T-helper 1 cell treated with Interleukin-12 subunit alpha and Interleukin-12 subunit beta and Interleukin-4 antibody, amounts not matched to agents 30 μg/mL and 1 μg/mL, for 36 hours (primary cell): ENCODE data around the gene NCAPG2.
"Not testable (repeated sequence)": the region's sequence is repeated elsewhere in the genome, so short reads cannot be mapped to it uniquely, and the experiment has no call there.

Source experiments
- H3K27ac Mint-ChIP-seq: one replicate; pipeline ENCODE4 v1.8.0; 2021; ENCODE audit warnings: mild to moderate bottlenecking, mixed read lengths
- H3K27me3 Mint-ChIP-seq: one replicate; pipeline ENCODE4 v1.8.0; 2021; ENCODE audit warnings: low read depth, mixed read lengths
- H3K36me3 Mint-ChIP-seq: one replicate; pipeline ENCODE4 v1.8.0; 2021; ENCODE audit warnings: low read depth, mixed read lengths
- H3K4me1 Mint-ChIP-seq: one replicate; pipeline ENCODE4 v1.8.0; 2021; ENCODE audit warnings: low read depth, mixed read lengths
- H3K4me3 Mint-ChIP-seq: one replicate; pipeline ENCODE4 v1.8.0; 2021; ENCODE audit warnings: mild to moderate bottlenecking, moderate library complexity, mixed read lengths
- H3K9me3 Mint-ChIP-seq: one replicate; pipeline ENCODE4 v1.8.0; 2021; ENCODE audit warnings: mixed read lengths

NCAPG2 gene

GRCh38 chr7:158706273-158706704 is 1.7 kb upstream of the NCAPG2 start:
- Mint-ChIP-seq H3K9me3 (peaks cover 13% of the 10 kb centered on the region), H3K4me3 (peak overlapping the region; percentile 66), H3K27me3 (no peaks in the 10 kb centered on the region), H3K4me1 (peaks cover 42% of the 10 kb centered on the region), H3K36me3 (peaks cover 19% of the 10 kb centered on the region), H3K27ac (no peak overlapping the region)

- peak overlapping the region; percentile 80 for H3K4me3 Mint-ChIP-seq
- peaks cover 21% of the 10 kb centered on the region for H3K36me3 Mint-ChIP-seq
- H3K27me3 Mint-ChIP-seq: no peaks in the 10 kb centered on the region
- H3K4me1 Mint-ChIP-seq: peaks cover 41% of the 10 kb centered on the region
- H3K27ac Mint-ChIP-seq: peak overlapping the region; percentile 77
- H3K9me3 Mint-ChIP-seq: peaks cover 9% of the 10 kb centered on the region
These were observed 738 bp upstream of the NCAPG2 start for GRCh38 chr7:158705234-158705850.

GRCh38 chr7:158703679-158704523 is 703 bp downstream of the NCAPG2 start:
- Mint-ChIP-seq H3K36me3 (peaks cover 28% of the 10 kb centered on the region), H3K4me3 (peak overlapping the region; percentile 87), H3K4me1 (peaks cover 47% of the 10 kb centered on the region), H3K27ac (peak overlapping the region; percentile 79)
- not testable (repeated sequence) for H3K27me3 Mint-ChIP-seq, H3K9me3 Mint-ChIP-seq

- peaks cover 32% of the 10 kb centered on the region for H3K36me3 Mint-ChIP-seq
- peak overlapping the region; percentile 87 for H3K4me3 Mint-ChIP-seq
- no peaks in the 10 kb centered on the region for H3K27me3 Mint-ChIP-seq
- peaks cover 7% of the 10 kb centered on the region for H3K9me3 Mint-ChIP-seq
- H3K4me1 Mint-ChIP-seq: peaks cover 51% of the 10 kb centered on the region
- peak overlapping the region; percentile 43 for H3K27ac Mint-ChIP-seq
These were observed 1.7 kb downstream of the NCAPG2 start for GRCh38 chr7:158702944-158703343.

DNA sequence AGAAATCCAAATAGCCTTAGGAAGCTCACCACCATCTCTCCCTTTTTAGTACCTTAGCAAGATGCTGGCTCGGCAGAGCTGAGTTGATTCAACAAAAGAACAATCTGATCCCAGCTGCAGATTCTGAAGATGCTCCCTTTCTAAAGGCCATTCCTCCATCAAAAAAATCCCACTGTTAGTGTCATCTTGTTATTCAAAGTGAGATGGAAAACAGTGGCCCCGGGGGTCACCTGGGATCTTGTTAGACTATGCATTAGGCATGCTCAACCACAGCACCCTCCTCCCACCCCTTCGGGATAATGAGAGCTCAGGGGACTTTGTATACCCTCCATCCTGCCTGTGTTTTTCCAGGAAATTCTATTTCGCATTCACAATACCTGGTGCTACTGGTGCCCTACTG is 2.4 kb downstream of the NCAPG2 start:
- peak overlapping the region; percentile 87 for H3K4me3 Mint-ChIP-seq
- no peaks in the 10 kb centered on the region for H3K9me3 Mint-ChIP-seq
- H3K27ac Mint-ChIP-seq: no peak overlapping the region
- H3K36me3 Mint-ChIP-seq: peaks cover 29% of the 10 kb centered on the region
- no peaks in the 10 kb centered on the region for H3K27me3 Mint-ChIP-seq
- H3K4me1 Mint-ChIP-seq: peaks cover 54% of the 10 kb centered on the region

DNA sequence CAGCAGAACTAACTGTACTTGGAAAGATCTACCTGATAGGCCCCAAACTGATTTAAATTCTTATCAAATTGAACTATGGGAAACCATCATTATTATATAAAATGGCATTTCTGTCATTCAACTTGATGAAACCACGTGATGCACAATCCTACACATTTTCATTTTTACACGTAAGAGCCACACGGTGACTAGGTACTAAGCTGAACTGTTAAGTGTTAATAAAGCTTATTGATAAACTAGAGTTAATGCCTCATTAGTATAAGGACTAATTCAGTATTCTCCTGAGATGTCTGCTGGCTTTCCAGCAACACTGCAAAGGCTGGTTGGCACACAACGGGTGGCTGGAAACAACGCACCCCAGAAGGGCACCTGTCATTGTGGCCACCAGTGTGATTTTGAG is 4.6 kb downstream of the NCAPG2 start:
- H3K36me3 Mint-ChIP-seq: peaks cover 34% of the 10 kb centered on the region
- peaks cover 57% of the 10 kb centered on the region for H3K4me1 Mint-ChIP-seq
- H3K27ac Mint-ChIP-seq: no peak overlapping the region
- no peaks in the 10 kb centered on the region for H3K27me3 Mint-ChIP-seq
- no peak overlapping the region for H3K4me3 Mint-ChIP-seq
- H3K9me3 Mint-ChIP-seq: no peaks in the 10 kb centered on the region

DNA sequence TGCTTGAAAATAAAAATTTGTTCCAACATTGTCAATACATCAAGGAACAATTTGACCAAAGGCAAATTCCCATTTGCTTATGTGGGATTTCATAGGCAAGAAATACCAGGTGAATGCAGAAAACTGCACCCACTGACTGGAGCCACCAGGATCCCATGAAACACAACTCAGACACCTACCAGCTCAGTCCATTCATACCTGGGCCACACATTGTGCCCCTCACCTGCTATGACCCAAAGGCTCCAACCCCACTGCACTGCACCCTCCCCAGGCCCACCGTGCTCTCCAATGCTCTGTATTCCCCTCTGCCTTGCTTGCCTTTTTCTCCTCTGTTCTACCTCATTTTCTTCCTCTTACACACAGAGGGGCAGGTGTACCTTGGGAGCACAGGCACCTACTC is 5.3 kb downstream of the NCAPG2 start:
- Mint-ChIP-seq H3K36me3 (peaks cover 38% of the 10 kb centered on the region), H3K27ac (peak overlapping the region; percentile 64), H3K27me3 (no peaks in the 10 kb centered on the region)

DNA sequence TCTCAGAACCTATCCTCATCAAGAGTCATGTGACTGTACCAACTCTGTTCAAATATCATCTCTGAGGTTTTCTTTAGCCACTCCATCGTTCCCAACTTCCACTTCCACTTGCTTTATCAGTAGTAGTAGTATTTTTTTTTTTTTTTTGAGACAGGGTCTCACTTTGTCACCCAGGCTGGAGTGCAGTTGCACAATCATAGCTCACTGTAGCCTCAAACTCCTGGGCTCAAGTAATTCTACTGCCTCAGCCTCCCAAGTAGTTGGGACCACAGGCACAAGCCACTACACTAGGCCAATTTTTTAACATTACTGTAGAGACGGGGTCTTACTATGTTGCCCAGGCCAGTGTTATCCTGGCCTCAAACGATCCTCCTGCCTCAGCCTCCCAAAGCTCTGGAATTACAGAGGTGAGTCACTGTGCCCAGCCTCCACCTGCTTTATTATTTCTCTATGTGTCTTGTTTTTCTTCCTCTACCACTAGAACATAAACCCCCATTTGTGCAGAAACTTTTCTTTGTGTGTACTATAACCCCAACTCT is 5.9 kb downstream of the NCAPG2 start:
- no peak overlapping the region for H3K4me3 Mint-ChIP-seq
- peaks cover 64% of the 10 kb centered on the region for H3K4me1 Mint-ChIP-seq
- peaks cover 40% of the 10 kb centered on the region for H3K36me3 Mint-ChIP-seq
- H3K9me3 Mint-ChIP-seq: no peaks in the 10 kb centered on the region
- H3K27ac Mint-ChIP-seq: peak overlapping the region; percentile 69
- H3K27me3 Mint-ChIP-seq: no peaks in the 10 kb centered on the region

More for the DNA sequence above, 5.3 kb downstream of the NCAPG2 start:
- Mint-ChIP-seq H3K9me3 (no peaks in the 10 kb centered on the region), H3K4me3 (no peak overlapping the region), H3K4me1 (peaks cover 62% of the 10 kb centered on the region)

DNA sequence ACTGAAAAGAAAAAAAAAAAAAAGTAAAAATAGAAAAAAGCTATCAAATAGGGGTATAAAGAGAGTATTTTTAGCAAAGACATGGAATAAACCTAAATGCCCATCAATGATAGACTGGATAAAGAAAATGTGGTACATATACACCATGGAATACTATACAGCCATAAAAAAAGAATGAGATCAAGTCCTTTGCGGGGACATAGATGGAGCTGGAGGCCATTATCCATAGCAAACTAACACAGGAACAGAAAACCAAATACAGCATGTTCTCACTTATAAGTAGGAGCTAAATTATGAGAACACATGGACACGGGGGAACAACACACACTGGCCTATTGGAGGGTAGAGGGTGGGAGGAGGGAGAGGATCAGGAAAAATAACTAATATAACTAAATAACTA is 7.0 kb downstream of the NCAPG2 start:
- not testable (repeated sequence) for H3K4me3 Mint-ChIP-seq, H3K27me3 Mint-ChIP-seq, H3K9me3 Mint-ChIP-seq
- H3K36me3 Mint-ChIP-seq: peaks cover 42% of the 10 kb centered on the region
- H3K27ac Mint-ChIP-seq: peak overlapping the region; percentile 28
- peaks cover 57% of the 10 kb centered on the region for H3K4me1 Mint-ChIP-seq

- H3K9me3 Mint-ChIP-seq: no peaks in the 10 kb centered on the region
- H3K4me3 Mint-ChIP-seq: no peak overlapping the region
- peaks cover 41% of the 10 kb centered on the region for H3K36me3 Mint-ChIP-seq
- H3K4me1 Mint-ChIP-seq: peaks cover 43% of the 10 kb centered on the region
- H3K27me3 Mint-ChIP-seq: no peaks in the 10 kb centered on the region
- H3K27ac Mint-ChIP-seq: peak overlapping the region; percentile 64
These were observed 8.7 kb downstream of the NCAPG2 start for GRCh38 chr7:158695726-158696452.

- Mint-ChIP-seq H3K36me3 (peaks cover 43% of the 10 kb centered on the region), H3K4me1 (peaks cover 41% of the 10 kb centered on the region), H3K27ac (peak overlapping the region; percentile 68), H3K27me3 (no peaks in the 10 kb centered on the region), H3K9me3 (no peaks in the 10 kb centered on the region), H3K4me3 (no peak overlapping the region)
These were observed 9.5 kb downstream of the NCAPG2 start for GRCh38 chr7:158695056-158695455.

GRCh38 chr7:158694650-158695049 is 10.0 kb downstream of the NCAPG2 start:
- Mint-ChIP-seq H3K36me3 (peaks cover 43% of the 10 kb centered on the region), H3K4me3 (no peak overlapping the region), H3K27ac (no peak overlapping the region), H3K4me1 (peaks cover 41% of the 10 kb centered on the region), H3K27me3 (no peaks in the 10 kb centered on the region), H3K9me3 (no peaks in the 10 kb centered on the region)

GRCh38 chr7:158689488-158689887 is 15.1 kb downstream of the NCAPG2 start:
- H3K4me3 Mint-ChIP-seq: no peak overlapping the region
- peaks cover 9% of the 10 kb centered on the region for H3K4me1 Mint-ChIP-seq
- no peaks in the 10 kb centered on the region for H3K9me3 Mint-ChIP-seq
- H3K27ac Mint-ChIP-seq: no peak overlapping the region
- H3K36me3 Mint-ChIP-seq: peaks cover 35% of the 10 kb centered on the region
- H3K27me3 Mint-ChIP-seq: no peaks in the 10 kb centered on the region

GRCh38 chr7:158687406-158687805 is 17.2 kb downstream of the NCAPG2 start:
- Mint-ChIP-seq H3K27me3 (no peaks in the 10 kb centered on the region), H3K4me3 (no peak overlapping the region), H3K9me3 (no peaks in the 10 kb centered on the region), H3K36me3 (peaks cover 33% of the 10 kb centered on the region), H3K27ac (no peak overlapping the region), H3K4me1 (peaks cover 3% of the 10 kb centered on the region)
